ENCODE results near the gene LARP4B. TPM values are rescaled to one million over a fixed set of nuclear protein-coding genes. Genes with fewer than 3 reads are reported as not detected.

The LARP4B gene
- polyA plus RNA-seq, 1 donor from 2014 or later = 14.2 TPM

- no peak for TF ChIP-seq EZH2 (IDR thresholded peaks at IDR 0.05; ENCODE audit: borderline replicate concordance, insufficient read depth, low read length, poor library complexity, severe bottlenecking)
Observed at GRCh38 chr10:785861-786214, 145.7 kb downstream of the LARP4B start (continued).

DNA sequence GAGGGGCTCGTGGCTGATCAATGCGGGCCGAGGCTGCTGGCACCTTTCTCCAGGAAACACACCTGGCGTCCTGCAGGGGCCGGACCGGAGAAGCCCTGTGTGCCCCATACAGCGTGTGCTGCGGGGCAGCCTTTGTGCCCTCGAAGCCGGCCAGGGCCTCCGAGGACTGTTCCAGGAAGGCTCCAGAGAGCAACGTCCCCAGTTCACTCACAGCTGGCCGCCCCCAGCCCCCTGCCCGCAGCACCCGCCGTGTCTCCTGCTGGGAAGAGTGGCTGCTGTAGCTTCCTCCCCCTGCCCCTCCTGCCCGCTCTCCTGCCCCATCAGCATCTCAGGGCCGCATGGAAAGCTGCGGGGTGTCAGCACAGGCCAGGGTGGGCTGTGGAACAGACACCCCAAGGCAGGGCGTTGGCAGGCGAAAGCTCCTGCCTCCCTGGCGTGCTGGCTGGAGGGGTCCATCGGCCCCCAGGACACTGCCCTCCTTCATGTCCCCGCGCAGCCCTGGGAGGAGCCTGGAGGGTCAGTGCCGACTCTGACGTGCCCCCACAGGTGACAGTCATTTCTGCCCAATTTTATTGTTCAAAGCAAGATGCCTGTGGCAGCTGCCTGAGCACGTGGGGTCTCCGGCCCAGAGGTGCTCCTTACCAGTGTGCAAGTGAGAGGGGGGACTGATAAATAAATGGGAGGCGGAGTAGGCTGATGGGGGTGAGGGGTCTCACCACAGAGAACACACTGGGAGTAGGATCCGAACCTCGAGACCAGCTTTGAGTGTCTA is 146.2 kb downstream of the LARP4B start:
- no peaks in the 10 kb centered on the region for H3K9me2 ChIP-seq (ENCODE audit: insufficient read depth, low read length)
- peak overlapping the region; percentile 45 for H3K9ac ChIP-seq (ENCODE audit: low read length)
- peak overlapping the region; percentile 48 for H3K4me3 ChIP-seq (ENCODE audit: low read length)
- H3K4me2 ChIP-seq (ENCODE audit: low read length) = no peak overlapping the region
- H2AFZ ChIP-seq (ENCODE audit: low read depth, low read length) = no peak overlapping the region
- no peak for TF ChIP-seq MXI1 (conservative IDR thresholded peaks at IDR 0.05; ENCODE audit: poor library complexity, severe bottlenecking)
- TF ChIP-seq, protein P1, sequence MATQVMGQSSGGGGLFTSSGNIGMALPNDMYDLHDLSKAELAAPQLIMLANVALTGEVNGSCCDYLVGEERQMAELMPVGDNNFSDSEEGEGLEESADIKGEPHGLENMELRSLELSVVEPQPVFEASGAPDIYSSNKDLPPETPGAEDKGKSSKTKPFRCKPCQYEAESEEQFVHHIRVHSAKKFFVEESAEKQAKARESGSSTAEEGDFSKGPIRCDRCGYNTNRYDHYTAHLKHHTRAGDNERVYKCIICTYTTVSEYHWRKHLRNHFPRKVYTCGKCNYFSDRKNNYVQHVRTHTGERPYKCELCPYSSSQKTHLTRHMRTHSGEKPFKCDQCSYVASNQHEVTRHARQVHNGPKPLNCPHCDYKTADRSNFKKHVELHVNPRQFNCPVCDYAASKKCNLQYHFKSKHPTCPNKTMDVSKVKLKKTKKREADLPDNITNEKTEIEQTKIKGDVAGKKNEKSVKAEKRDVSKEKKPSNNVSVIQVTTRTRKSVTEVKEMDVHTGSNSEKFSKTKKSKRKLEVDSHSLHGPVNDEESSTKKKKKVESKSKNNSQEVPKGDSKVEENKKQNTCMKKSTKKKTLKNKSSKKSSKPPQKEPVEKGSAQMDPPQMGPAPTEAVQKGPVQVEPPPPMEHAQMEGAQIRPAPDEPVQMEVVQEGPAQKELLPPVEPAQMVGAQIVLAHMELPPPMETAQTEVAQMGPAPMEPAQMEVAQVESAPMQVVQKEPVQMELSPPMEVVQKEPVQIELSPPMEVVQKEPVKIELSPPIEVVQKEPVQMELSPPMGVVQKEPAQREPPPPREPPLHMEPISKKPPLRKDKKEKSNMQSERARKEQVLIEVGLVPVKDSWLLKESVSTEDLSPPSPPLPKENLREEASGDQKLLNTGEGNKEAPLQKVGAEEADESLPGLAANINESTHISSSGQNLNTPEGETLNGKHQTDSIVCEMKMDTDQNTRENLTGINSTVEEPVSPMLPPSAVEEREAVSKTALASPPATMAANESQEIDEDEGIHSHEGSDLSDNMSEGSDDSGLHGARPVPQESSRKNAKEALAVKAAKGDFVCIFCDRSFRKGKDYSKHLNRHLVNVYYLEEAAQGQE (IDR thresholded peaks at IDR 0.05; ENCODE audit: borderline replicate concordance) = no peak
- no peak for TF ChIP-seq EZH2 (IDR thresholded peaks at IDR 0.05; ENCODE audit: borderline replicate concordance, insufficient read depth, low read length, poor library complexity, severe bottlenecking)
- no peak for TF ChIP-seq RAD21 (conservative IDR thresholded peaks at IDR 0.05)
- no peak for TF ChIP-seq SMC3 (conservative IDR thresholded peaks at IDR 0.05; ENCODE audit: poor library complexity)
- no peak for TF ChIP-seq CTCF (IDR thresholded peaks at IDR 0.05; ENCODE audit: poor library complexity, severe bottlenecking)
- no peak for TF ChIP-seq POLR2AphosphoS5 (IDR thresholded peaks at IDR 0.05)
- no peak for TF ChIP-seq TAF1 (IDR thresholded peaks at IDR 0.05; ENCODE audit: low read depth)
- TF ChIP-seq EP300 (conservative IDR thresholded peaks at IDR 0.05; ENCODE audit: poor library complexity, severe bottlenecking) = no peak
- H3K27me3 ChIP-seq (ENCODE audit: insufficient read depth, low read depth, low read length) = no peaks in the 10 kb centered on the region
- no peak overlapping the region for H3K27ac ChIP-seq (ENCODE audit: low read length)
- no peaks in the 10 kb centered on the region for H3K79me2 ChIP-seq (replicated peaks; ENCODE audit: insufficient read depth, low read length)
- H4K20me1 ChIP-seq (ENCODE audit: insufficient read depth) = no peaks in the 10 kb centered on the region
- H3K36me3 ChIP-seq (ENCODE audit: insufficient read depth, low read length) = no peaks in the 10 kb centered on the region
- H3F3A ChIP-seq (ENCODE audit: insufficient read depth, low read length, poor library complexity, severe bottlenecking) = no peaks in the 10 kb centered on the region
- H3K9me3 ChIP-seq (ENCODE audit: low read length) = no peaks in the 10 kb centered on the region

GRCh38 chr10:784403-785088 is 147.0 kb downstream of the LARP4B start:
- Histone ChIP-seq H2AFZ (ENCODE audit: low read depth, low read length) (no peak overlapping the region), H4K20me1 (ENCODE audit: insufficient read depth) (no peaks in the 10 kb centered on the region), H3K27me3 (ENCODE audit: insufficient read depth, low read depth, low read length) (no peaks in the 10 kb centered on the region), H3K4me3 (ENCODE audit: low read length) (peak overlapping the region; percentile 48), H3K4me2 (ENCODE audit: low read length) (no peak overlapping the region), H3K27ac (ENCODE audit: low read length) (no peak overlapping the region), H3K9me3 (ENCODE audit: low read length) (no peaks in the 10 kb centered on the region), H3F3A (ENCODE audit: insufficient read depth, low read length, poor library complexity, severe bottlenecking) (no peaks in the 10 kb centered on the region), H3K79me2 (replicated peaks; ENCODE audit: insufficient read depth, low read length) (no peaks in the 10 kb centered on the region), H3K36me3 (ENCODE audit: insufficient read depth, low read length) (no peaks in the 10 kb centered on the region), H3K9me2 (ENCODE audit: insufficient read depth, low read length) (no peaks in the 10 kb centered on the region), H3K9ac (ENCODE audit: low read length) (peak overlapping the region; percentile 45)
- TF ChIP-seq CTCF (IDR thresholded peaks at IDR 0.05; ENCODE audit: poor library complexity, severe bottlenecking) = peak; percentile 48
- TF ChIP-seq RAD21 (conservative IDR thresholded peaks at IDR 0.05) = peak; percentile 49
- TF ChIP-seq EP300 (conservative IDR thresholded peaks at IDR 0.05; ENCODE audit: poor library complexity, severe bottlenecking) = no peak
